ENCODE measurements around the gene SEMA3E.
"Not testable (repeated sequence)": the region's sequence is repeated elsewhere in the genome, so short reads cannot be mapped to it uniquely, and the experiment has no call there.

SEMA3E gene

DNA sequence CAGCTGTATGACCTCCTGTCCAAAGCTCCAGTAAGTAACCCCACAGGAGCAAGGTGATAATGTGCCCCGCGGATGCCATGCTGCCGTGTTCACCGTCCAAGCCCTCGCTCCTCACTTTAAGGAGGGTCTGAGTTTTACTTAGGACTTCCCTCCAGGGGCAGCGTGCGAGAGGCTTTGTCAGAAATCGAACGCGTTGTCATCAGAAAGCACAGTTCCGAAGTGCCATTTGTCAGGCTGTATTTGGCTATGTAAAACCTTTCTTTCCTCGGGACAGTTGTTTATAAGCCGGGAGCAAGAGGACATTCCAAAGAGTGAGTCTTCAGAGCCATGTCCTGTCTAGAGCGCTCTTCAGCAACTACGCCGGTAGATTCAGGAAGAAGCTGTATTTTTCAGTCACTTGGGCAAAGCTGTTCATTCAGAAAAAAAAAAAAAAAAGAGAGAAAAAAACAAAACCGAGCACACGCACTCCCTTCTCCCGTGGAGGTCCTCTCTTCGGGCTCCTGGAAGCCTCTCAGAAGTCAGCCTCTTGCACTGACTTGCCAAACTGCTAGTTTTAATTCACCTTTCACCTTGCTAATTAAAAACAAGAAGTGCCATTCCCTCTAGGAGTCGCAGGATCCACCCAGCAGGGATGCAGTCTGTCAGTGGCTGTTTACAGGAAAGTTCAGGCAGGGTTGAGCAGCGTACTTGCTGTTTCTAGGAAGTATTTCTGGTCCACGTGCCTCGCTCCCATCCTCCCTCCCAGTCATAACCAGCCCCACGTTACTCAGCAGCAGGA is at the start of gene SEMA3E:
Gene SEMA3E, minus strand, starts transcription at position 676 of the 778 bp plus-strand sequence.
- peak; percentile 88 for DNase-seq (ENCODE audit: low read depth, low spot score)

DNA sequence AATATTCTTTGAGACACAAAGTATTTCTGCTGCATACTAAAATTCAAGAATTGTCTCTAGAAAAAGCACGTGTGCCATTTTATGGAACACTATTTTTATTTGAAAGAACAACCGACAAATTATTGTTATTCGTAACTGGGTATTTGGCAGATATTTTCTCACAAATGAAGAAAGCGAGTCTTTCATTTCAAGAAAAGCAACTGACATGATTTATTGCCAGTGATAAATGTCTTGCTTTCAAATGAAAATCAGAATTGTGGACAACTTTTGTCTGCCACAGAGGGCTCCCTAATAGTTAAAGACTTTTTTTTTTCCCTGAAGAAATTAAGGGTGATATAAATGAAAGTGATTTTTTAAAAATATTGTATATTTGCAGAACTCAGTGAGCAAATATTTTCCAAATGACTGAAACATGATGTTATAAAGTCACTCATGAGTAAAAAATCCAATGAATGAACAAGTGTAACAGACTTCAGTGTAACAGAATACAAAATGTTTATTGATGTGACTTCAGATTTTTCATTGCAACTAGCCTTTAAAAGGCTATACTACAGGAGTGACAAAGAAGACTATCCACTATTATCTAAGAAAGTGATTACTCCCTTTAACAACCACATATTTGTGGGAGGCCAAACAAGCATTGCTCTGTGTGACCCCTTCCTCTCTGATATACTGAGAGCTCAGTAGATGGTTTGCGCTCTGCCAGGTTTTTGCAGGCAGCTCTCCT is 49.0 kb upstream of the SEMA3E start:
- DNase-seq (ENCODE audit: low read depth, low spot score) = no peak

GRCh38 chr7:83696101-83696500 is 47.2 kb upstream of the SEMA3E start:
- DNase-seq (ENCODE audit: low read depth, low spot score) = no peak

GRCh38 chr7:83695128-83695960 is 46.4 kb upstream of the SEMA3E start:
- no peak for DNase-seq (ENCODE audit: low read depth, low spot score)

- no peak for DNase-seq (ENCODE audit: low read depth, low spot score)
Measured at GRCh38 chr7:83693256-83693655, 44.3 kb upstream of the SEMA3E start.

GRCh38 chr7:83691095-83691494 is 42.2 kb upstream of the SEMA3E start:
- DNase-seq (ENCODE audit: low read depth, low spot score) = no peak

GRCh38 chr7:83689855-83690254 is 40.9 kb upstream of the SEMA3E start:
- DNase-seq (ENCODE audit: low read depth, low spot score) = no peak

DNA sequence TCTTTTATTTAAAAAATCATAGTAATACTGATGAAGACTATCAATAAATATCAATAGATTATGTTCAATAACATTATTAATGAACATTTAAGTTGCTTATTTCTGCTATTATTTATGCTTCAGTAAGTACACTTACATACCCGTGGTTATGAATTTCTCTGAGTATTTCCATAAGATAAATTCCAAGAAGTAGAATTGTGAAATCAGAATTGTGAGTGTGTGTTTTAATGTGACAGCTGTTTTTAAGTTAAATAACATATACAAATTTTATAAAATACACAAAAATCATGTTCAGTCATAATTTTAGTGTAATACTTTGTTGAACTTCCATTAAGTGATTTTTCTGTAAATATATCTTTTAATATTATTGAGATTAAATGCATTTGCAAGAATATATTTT is 37.5 kb upstream of the SEMA3E start:
- no peak for DNase-seq (ENCODE audit: low read depth, low spot score)

DNA sequence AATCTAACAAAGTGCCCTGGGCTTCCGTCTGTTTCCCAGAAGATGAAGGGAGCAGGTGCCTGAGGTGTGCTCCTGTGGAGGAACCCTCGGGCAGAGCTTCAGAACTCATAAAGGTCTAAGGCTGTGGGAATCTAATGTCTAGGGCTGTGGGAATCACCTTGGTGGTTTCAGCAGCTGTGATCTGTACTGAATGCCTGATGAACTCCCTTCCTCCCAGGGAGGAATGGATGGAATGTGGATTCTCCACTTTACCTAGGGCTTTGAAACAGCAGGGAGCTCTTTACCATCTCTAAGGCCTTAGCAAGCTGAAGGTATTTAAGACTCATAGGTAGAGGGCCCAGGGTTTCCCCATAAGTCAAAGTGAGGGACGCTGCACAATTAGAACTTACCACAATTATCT is 36.0 kb upstream of the SEMA3E start:
- peak; percentile 96 for DNase-seq (ENCODE audit: low read depth, low spot score)

- DNase-seq (ENCODE audit: low read depth, low spot score) = no peak
Measured at GRCh38 chr7:83681200-83681778, 32.4 kb upstream of the SEMA3E start.

- peak; percentile 48 for DNase-seq (ENCODE audit: low read depth, low spot score)
Measured at GRCh38 chr7:83677180-83677866, 28.4 kb upstream of the SEMA3E start.

GRCh38 chr7:83673291-83673690 is 24.4 kb upstream of the SEMA3E start:
- not testable (repeated sequence) for DNase-seq (ENCODE audit: low read depth, low spot score)

- DNase-seq (ENCODE audit: low read depth, low spot score) = peak; percentile 80
Measured at GRCh38 chr7:83672157-83672556, 23.2 kb upstream of the SEMA3E start.

- DNase-seq (ENCODE audit: low read depth, low spot score) = no peak
Measured at GRCh38 chr7:83663131-83663530, 14.2 kb upstream of the SEMA3E start.

- DNase-seq (ENCODE audit: low read depth, low spot score) = no peak
Measured at GRCh38 chr7:83658126-83658525, 9.2 kb upstream of the SEMA3E start.

- DNase-seq (ENCODE audit: low read depth, low spot score) = no peak
Measured at GRCh38 chr7:83655951-83656556, 7.1 kb upstream of the SEMA3E start.

DNA sequence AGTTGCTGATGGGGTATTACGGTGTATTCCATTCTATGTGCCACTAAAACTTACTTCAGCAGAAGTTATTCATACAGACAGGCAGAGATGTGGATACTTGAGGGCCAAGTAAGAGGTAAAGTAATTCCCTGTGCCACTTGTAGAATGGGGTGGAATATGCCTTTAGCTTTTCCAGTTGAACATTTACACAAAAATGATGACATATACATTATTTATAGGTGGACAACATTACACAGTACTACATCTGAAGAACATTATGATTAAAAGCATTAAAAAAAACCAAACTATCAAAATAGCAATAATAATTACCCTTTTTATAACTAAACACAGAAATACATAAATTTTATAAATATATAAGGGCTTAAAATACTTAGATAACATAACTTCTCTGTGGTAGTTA is 3.5 kb upstream of the SEMA3E start:
- no peak for DNase-seq (ENCODE audit: low read depth, low spot score)

- no peak for DNase-seq (ENCODE audit: low read depth, low spot score)
Measured at GRCh38 chr7:83649701-83650100, 762 bp upstream of the SEMA3E start.

DNA sequence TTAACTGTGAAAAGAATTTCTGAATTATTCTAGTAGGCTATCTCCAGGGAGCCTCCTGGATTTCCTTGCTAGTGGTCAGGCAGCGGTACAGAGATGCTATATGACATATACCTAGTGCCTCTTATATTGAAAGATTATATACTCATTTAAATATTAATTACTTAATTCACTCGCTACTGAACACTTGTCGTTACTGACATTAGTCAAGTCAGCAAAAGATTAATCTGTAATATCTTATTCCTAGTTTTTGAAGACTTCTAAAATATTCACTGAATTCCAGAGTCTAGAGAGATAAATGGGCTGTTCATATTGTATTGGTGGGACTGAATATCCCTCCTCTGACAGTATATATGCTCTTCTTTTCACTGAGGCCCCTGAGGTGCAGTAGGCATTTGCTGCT is 2.9 kb downstream of the SEMA3E start:
- no peak for DNase-seq (ENCODE audit: low read depth, low spot score)

DNA sequence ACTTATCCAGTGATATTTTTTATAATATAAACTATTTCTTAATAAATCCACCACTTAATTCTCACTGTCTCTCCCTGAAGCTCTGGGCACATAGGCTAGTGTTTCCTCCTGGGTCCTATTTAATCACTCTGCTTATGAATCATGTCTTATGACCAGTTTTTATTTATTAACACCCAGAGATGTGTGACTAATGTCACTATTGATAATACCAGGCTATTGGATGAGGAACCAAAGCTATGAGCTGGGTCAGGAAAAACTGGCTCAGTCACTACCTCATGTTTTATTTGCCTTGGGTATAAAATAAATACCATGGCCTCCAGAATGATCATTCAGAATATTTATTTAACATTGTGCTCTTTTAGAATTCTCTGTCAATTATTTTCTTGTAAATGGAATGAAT is 5.2 kb downstream of the SEMA3E start:
- no peak for DNase-seq (ENCODE audit: low read depth, low spot score)

DNA sequence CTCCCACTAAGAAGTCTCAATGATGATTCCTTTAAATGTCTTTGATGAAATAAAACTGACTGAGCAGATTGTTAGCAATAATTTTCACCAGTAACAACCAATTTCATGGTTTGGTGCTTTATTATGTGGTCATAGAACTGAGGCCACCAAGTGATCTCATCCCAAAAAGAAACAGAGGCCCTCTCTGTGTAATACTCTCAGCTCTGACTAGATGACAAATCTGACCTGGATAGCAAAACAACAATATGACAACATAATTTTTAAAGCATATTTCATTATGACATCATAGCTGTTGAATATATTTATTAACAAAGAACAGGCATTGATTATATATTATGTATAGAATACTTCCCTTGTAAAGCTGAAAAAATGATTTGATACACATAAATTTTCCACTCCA is 5.9 kb downstream of the SEMA3E start:
- DNase-seq (ENCODE audit: low read depth, low spot score) = no peak
